UCSD-AML1 (cell line): ENCODE measurements around the gene HLCS.

Source experiments
- DNase-seq: peaks from one replicate; lab custom pipeline; 2025; ENCODE audit not compliant: unreplicated experiment; lab: John Stamatoyannopoulos, UW

Gene HLCS

DNA sequence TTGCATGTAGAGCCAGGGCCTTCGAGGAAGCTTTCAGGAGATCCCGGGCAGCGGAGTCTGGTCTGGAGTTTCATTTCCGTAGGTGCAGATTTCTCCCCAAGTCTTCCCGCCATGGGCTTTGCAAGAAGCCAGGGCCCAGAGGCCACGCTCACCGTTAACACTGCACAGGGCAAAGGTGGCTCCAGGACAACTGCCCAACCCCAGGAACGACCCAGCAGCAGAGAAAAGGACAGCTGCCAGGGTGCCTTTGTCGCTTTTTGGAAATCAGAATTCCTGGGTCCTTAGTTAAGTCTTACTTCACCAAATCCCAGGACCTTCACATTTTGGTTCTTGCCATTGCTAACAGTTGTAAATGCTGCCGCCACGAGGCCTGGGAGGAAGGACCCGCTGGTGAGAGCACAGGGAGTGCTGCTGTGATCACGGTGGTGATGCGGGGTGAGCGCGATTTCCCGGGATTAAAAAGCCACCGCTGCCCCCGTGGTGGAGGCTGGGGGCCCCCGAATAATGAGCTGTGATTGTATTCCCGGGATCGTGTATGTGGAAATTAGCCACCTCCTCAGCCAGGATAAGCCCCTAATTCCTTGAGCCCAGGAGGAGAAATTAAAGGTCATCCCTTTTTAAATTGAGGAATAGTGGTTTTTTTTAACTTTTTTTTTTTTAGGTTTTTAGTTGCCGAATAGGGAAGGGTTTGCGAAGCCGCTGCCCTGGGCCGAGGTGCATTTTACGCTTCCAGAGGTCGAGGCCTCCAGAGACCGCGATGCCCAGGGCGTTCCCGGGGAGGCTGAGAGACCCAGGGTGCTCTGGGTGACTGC lies 259.3 kb downstream of the HLCS start:
- no peak for DNase-seq

DNA sequence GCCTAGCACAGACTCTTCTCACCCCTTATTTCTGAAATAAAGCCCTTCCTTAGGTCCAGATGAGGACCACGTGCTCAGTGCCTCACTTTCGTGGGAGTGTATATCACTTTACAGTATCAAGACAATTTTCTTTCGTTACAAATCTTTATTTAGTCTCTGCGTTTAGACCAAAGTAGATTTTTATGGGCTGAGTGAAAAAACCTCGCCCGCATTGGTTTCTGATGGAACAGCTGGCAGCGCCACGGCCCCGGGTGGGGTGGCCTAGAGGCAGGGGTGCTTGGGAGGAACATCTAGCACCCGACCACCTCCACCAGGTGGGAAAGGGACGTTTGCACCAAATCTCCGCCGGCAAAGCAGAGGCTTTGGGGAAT lies 260.0 kb downstream of the HLCS start:
- DNase-seq = no peak

DNA sequence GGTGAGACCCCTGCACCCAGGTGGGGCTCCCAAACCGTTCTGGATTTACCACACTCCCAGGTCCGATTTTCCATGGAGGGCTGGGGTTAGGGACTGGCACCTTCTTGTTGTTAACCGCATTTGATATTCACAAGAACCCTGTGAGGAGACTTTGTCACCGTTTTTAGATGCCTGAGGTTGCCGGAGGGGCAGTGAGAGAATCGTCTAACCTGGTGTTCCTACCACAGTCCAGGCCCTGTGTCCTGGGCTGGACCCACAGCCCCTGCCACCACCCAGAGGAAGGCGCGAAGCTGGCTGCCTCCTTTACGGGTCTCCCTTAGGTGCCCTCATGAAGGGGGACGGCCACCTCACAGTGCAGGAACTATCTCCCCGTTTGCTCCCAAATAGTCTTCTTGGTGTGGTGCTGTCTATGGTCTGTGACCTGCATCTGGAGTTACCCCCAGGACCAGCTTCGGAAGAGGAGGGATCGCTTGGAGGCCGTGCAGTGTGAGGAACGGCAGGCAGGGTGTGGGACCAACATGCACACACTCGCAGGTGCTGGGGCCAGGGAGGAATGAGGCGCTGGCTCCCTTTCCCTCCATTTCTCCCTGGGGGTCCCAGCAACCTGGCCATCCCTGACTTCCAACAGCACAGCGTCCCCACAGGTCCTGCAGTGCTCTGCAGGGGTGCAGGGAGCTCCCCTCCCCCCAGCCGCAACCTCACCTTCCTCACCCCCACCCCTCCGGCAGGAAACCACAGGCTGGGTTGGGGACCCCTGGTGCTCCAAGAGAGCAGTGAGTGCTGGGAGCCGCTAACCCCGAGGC lies 260.6 kb downstream of the HLCS start:
- DNase-seq = no peak

DNA sequence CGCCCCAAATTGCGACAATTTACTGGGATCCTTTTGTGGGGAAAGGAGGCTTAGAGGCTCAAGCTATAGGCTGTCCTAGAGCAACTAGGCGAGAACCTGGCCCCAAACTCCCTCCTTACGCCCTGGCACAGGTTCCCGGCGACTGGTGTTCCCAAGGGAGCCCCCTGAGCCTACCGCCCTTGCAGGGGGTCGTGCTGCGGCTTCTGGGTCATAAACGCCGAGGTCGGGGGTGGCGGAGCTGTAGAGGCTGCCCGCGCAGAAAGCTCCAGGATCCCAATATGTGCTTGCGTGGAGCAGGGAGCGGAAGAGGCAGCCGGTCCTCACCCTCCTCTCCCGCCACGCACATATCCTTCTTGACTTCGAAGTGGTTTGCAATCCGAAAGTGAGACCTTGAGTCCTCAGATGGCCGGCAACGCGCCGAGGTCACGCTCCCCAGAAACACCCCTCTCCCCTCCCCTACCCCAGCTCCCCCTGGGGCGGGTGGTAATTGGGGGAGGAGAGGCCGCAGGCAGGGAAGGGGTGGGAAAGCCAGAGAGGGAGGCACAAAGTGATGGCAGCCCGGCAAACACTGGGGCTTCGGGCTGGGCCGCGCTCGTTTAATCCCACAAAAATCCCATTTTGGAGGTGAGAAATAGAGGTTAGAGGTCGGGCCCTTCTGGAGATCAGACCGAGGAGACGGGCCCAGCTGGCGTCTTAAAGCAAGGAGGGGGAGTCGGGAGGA lies 261.4 kb downstream of the HLCS start:
- no peak for DNase-seq

DNA sequence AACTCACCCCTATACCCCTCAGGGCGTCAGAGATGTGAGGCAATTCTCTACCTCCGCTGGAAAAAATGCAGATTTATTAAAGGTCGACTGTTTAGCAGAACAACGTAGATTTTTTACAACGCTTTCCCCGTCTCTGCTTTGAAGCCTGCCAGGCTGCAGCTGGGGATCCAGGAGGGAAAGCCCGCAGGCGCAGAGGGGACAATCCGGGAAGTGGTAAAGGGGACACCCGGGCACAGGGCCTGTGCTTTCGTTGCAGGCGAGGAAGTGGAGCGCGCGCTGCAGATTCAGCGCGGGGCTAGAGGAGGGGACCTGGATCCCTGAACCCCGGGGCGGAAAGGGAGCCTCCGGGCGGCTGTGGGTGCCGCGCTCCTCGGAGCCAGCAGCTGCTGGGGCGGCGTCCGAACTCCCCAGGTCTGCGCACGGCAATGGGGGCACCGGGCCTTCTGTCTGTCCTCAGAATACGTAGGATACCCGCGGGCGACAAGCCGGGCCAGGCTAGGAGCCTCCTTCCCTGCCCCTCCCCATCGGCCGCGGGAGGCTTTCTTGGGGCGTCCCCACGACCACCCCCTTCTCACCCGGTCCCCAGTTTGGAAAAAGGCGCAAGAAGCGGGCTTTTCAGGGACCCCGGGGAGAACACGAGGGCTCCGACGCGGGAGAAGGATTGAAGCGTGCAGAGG lies 262.1 kb downstream of the HLCS start:
- DNase-seq = no peak

DNA sequence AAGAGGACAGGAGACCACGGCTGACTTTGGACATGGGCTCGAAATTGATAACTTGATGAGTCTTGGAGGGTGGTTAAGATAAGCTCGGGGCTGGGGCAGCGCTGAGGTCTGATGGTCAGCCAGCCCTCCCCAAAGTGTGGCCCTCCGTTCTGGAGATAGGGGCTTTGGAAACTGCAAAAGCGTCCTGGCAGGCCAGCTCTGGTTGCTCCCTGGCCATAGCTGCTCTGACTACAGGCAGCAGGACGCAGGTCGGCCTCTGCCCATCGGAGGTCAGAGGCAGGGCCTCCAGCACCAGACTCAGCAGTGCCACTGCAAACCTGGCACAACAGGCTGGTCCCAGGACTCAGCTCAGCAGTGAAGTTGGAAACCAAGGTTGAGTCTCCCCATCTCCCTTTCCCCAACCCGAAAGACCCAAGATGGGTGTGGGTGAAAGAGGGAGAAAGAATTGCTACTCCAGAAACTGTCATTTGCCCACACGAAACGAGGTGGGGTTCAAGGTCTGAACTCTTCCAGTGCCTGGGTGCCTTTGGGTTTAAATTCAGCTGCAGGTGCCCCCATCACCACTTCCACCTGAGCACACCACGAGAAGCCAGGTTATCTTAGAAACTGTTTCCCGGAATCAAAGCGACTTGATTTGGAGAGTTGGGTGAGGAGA lies 262.7 kb downstream of the HLCS start:
- DNase-seq = no peak

DNA sequence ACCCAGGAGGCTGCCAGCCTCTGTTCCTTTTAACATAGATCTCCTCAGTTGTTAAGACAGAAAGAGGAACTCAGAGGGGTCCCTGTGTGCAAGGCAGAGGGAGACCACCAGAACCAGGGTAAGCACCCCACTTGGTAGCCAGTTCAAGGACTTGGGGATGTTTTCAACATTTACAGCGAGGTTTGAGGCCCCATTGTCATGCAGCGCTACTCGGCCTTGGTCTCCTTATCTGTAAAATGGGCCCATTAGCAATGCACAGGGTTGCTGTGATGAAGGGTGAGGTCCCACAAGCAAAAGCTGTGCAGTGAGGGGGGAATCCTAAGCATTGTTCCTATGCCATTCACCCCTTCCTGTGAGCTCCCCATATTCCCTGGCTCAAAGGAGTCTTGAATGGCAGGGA lies 263.3 kb downstream of the HLCS start:
- DNase-seq = no peak

DNA sequence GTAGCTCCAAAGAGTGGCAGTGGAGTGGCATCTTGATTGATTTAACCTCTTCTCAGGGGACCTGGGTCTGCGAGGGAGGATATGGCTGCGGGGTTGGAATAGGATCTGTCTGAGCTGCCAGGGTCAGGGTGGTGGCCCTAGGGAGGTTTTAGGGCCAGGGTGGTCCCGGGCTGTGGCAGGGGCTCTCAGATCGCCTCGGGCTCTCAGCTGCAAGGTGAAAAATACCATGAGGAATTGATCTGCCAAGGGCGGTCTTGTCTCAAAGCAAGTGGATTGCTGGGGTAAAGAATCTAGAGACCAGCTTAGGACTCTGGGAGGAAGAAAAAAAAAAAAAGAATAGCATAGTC lies 263.9 kb downstream of the HLCS start:
- DNase-seq = no peak

DNA sequence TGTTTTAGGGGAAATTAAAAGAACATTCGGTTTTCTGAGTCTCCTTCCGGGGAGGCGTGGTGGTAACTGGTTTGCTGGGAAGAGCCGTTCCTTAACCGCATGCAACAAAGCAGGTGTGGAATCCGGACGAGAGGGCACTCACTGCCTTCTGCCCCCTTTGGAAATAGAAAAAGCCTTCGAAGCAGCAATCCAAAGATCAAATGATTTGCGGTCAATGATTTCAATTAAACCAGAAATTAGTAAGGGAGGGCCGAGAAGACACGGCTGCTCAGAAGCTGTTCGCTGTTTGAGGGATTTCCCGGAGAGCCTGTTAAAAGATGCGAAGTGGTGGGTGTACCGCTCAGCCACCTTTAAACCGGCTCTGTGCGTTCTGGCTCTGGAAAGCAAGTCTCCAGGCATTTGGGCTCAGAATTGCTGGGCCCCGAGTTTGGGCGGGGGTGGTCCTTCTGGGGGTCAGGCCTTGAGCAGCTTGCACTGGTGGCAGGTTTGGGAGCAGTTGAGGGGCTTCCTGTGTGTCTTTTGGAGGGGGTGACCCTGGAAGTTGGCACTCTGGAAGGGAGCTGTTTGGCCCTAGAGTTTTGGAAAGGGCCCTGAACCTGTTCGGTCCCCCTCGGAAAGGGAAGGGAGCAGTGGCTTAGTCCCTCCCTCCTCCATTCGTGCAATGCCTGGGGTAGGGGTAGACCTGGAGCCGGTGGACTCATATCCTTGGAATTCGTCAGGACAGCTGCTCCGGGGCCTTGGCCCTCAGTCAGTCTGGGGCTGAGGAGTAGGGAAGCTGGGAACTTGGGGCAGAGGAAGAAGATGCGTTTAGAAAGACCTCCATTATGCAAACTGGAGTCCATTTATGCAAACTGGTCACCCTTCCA lies 264.5 kb downstream of the HLCS start:
- no peak for DNase-seq

DNA sequence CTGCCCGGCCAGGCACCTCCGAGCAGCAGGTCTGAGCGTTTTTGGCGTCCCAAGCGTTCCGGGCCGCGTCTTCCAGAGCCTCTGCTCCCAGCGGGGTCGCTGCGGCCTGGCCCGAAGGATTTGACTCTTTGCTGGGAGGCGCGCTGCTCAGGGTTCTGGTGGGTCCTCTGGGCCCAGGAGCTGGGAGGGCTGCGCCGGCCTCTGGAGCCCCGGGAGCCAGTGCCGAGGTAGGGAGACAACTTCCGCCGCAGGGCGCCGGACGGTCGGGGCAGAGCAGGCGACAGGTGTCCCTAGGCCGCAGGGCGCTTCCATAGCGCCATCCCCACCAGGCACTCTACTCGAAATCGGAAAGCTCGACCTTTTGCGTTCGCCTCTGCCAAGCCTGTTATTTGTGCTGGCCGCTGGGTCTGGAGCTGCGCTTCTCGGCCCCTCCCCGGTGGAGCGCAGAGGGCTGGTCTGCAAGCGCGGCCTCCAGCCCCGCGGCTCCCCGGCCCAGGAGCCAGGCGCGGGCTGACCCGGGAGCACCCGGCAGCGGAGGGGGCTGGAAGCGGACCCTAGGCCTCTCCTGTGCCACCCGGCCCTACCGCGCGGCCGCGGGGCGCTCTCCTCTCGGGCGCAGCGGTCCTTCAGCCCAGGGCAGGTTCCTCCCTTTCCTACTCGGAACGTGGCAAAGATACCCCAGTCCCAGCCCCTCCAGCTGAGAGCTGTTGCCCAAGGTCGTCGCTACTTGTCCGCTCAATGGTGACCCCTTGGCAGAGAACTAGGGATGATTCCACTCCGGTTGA lies 265.3 kb downstream of the HLCS start:
- no peak for DNase-seq
